Stimulated activated effector memory CD8-positive, alpha-beta T cell treated with anti-CD3 and anti-CD28 coated beads, Interleukin-12 subunit alpha, Interleukin-12 subunit beta, amount 100 ng/mL, for 72 hours (primary cell): ENCODE data around the gene PCDHGA8.
"Not testable (repeated sequence)": the region's sequence is repeated elsewhere in the genome, so short reads cannot be mapped to it uniquely, and the experiment has no call there.

Experiments
- ATAC-seq: fragments of 150-1000 bp; cut with Tn5 transposase; 2 replicates; pipeline ENCODE4 v1.10.0; 2021
- DNase-seq, 2 donors: peaks; one replicate each; pipeline ENCODE4 v3.0.0; 2021 to 2022; ENCODE audit warnings: low spot score in 2 of 2
- H3K27ac Mint-ChIP-seq: one replicate; pipeline ENCODE4 v1.8.0; 2022; ENCODE audit warnings: mild to moderate bottlenecking, mixed read lengths
- H3K36me3 Mint-ChIP-seq: one replicate; pipeline ENCODE4 v1.8.0; 2022; ENCODE audit warnings: mild to moderate bottlenecking, mixed read lengths
- H3K4me1 Mint-ChIP-seq: one replicate; pipeline ENCODE4 v1.8.0; 2022; ENCODE audit warnings: mixed read lengths
- H3K4me3 Mint-ChIP-seq: one replicate; pipeline ENCODE4 v1.8.0; 2022; ENCODE audit warnings: mild to moderate bottlenecking, mixed read lengths
- H3K9me3 Mint-ChIP-seq: one replicate; pipeline ENCODE4 v1.8.0; 2022; ENCODE audit warnings: mixed read lengths

The PCDHGA8 gene

GRCh38 chr5:141392429-141393198 is at the start of gene PCDHGA8:
Gene PCDHGA8, plus strand, starts transcription at chr5:141392633. Its CDS starts 181 bp downstream, at chr5:141392814.
- Mint-ChIP-seq H3K4me1 (no peaks in the 10 kb centered on the region), H3K27ac (no peak within 1 kb of the TSS), H3K36me3 (peaks cover 5% of the 10 kb centered on the region), H3K9me3 (peaks cover 16% of the 10 kb centered on the region), H3K4me3 (no peak within 1 kb of the TSS)
- ATAC-seq, result no peak
- DNase-seq, result no peak

GRCh38 chr5:141342773-141343172 is 49.7 kb upstream of the PCDHGA8 start:
- Mint-ChIP-seq H3K27ac (no peak overlapping the region), H3K4me3 (no peak overlapping the region), H3K4me1 (no peaks in the 10 kb centered on the region), H3K36me3 (no peaks in the 10 kb centered on the region), H3K9me3 (peaks cover 20% of the 10 kb centered on the region)
- DNase-seq, result no peak
- ATAC-seq, result no peak

GRCh38 chr5:141343242-141343952 is 49.0 kb upstream of the PCDHGA8 start, which contains the start of gene PCDHGA3:
Gene PCDHGA3, plus strand, starts transcription at chr5:141343829. Its CDS starts 205 bp downstream, at chr5:141344034.
- no peak for ATAC-seq
- H3K9me3 Mint-ChIP-seq, result peaks cover 16% of the 10 kb centered on the region
- no peaks in the 10 kb centered on the region for H3K4me1 Mint-ChIP-seq
- DNase-seq, result no peak
- no peaks in the 10 kb centered on the region for H3K36me3 Mint-ChIP-seq
- H3K4me3 Mint-ChIP-seq, result peak within 1 kb of the TSS; percentile 29
- H3K27ac Mint-ChIP-seq, result no peak within 1 kb of the TSS

GRCh38 chr5:141343953-141344463 is 48.4 kb upstream of the PCDHGA8 start:
- H3K4me1 Mint-ChIP-seq, result no peaks in the 10 kb centered on the region
- DNase-seq (no peak), ATAC-seq (no peak)
- no peak overlapping the region for H3K27ac Mint-ChIP-seq
- no peaks in the 10 kb centered on the region for H3K36me3 Mint-ChIP-seq
- H3K4me3 Mint-ChIP-seq, result peak overlapping the region; percentile 29
- H3K9me3 Mint-ChIP-seq, result peaks cover 14% of the 10 kb centered on the region

GRCh38 chr5:141345327-141345726 is 47.1 kb upstream of the PCDHGA8 start:
- H3K4me1 Mint-ChIP-seq, result peaks cover 4% of the 10 kb centered on the region
- peaks cover 13% of the 10 kb centered on the region for H3K9me3 Mint-ChIP-seq
- H3K27ac Mint-ChIP-seq, result no peak overlapping the region
- DNase-seq, result no peak
- H3K36me3 Mint-ChIP-seq, result no peaks in the 10 kb centered on the region
- ATAC-seq, result no peak
- no peak overlapping the region for H3K4me3 Mint-ChIP-seq

GRCh38 chr5:141346017-141346416 is 46.4 kb upstream of the PCDHGA8 start:
- ATAC-seq, H3K4me1 Mint-ChIP-seq: not testable (repeated sequence)

GRCh38 chr5:141349917-141350619 is 42.4 kb upstream of the PCDHGA8 start, which contains the start of gene PCDHGB1:
Gene PCDHGB1, plus strand, starts transcription at chr5:141350099. Its CDS starts 162 bp downstream, at chr5:141350261.
- Mint-ChIP-seq H3K9me3 (peaks cover 12% of the 10 kb centered on the region), H3K36me3 (no peaks in the 10 kb centered on the region), H3K4me3 (peak within 1 kb of the TSS; percentile 54), H3K4me1 (peaks cover 6% of the 10 kb centered on the region), H3K27ac (no peak within 1 kb of the TSS)
- ATAC-seq (peak; percentile 57), DNase-seq (peak in 1 of 2 donors; percentile 51)

More at GRCh38 chr5:141346017-141346416, 46.4 kb upstream of the PCDHGA8 start:
- not testable (repeated sequence) for H3K36me3 Mint-ChIP-seq, DNase-seq, H3K4me3 Mint-ChIP-seq, H3K27ac Mint-ChIP-seq
- peaks cover 12% of the 10 kb centered on the region for H3K9me3 Mint-ChIP-seq

- Mint-ChIP-seq H3K27ac (no peak overlapping the region), H3K4me3 (no peak overlapping the region), H3K9me3 (peaks cover 8% of the 10 kb centered on the region), H3K4me1 (peaks cover 6% of the 10 kb centered on the region), H3K36me3 (no peaks in the 10 kb centered on the region)
- ATAC-seq (no peak), DNase-seq (no peak)
Measured at GRCh38 chr5:141351591-141351990, 40.8 kb upstream of the PCDHGA8 start.

- no peak for ATAC-seq
- peak within 1 kb of the TSS; percentile 39 for H3K4me3 Mint-ChIP-seq
- H3K36me3 Mint-ChIP-seq, result no peaks in the 10 kb centered on the region
- H3K27ac Mint-ChIP-seq, result no peak within 1 kb of the TSS
- peaks cover 9% of the 10 kb centered on the region for H3K4me1 Mint-ChIP-seq
- DNase-seq, result peak in 1 of 2 donors; percentile 45
- peaks cover 6% of the 10 kb centered on the region for H3K9me3 Mint-ChIP-seq
Measured at GRCh38 chr5:141354900-141355469, 37.4 kb upstream of the PCDHGA8 start, which contains the start of gene PCDHGA4. Gene PCDHGA4, plus strand, starts transcription at chr5:141355021. Its CDS starts 87 bp downstream, at chr5:141355108.

GRCh38 chr5:141355641-141356040 is 36.8 kb upstream of the PCDHGA8 start:
- Mint-ChIP-seq H3K4me3 (no peak overlapping the region), H3K9me3 (peaks cover 4% of the 10 kb centered on the region)

GRCh38 chr5:141356133-141356532 is 36.3 kb upstream of the PCDHGA8 start:
- H3K9me3 Mint-ChIP-seq, result peaks cover 4% of the 10 kb centered on the region
- H3K4me3 Mint-ChIP-seq, result no peak overlapping the region
- no peaks in the 10 kb centered on the region for H3K36me3 Mint-ChIP-seq
- ATAC-seq, result no peak
- peaks cover 6% of the 10 kb centered on the region for H3K4me1 Mint-ChIP-seq
- no peak for DNase-seq
- H3K27ac Mint-ChIP-seq, result no peak overlapping the region

More at GRCh38 chr5:141355641-141356040, 36.8 kb upstream of the PCDHGA8 start:
- H3K27ac Mint-ChIP-seq, result no peak overlapping the region
- H3K36me3 Mint-ChIP-seq, result no peaks in the 10 kb centered on the region
- ATAC-seq, result no peak
- peaks cover 6% of the 10 kb centered on the region for H3K4me1 Mint-ChIP-seq
- no peak for DNase-seq

- Mint-ChIP-seq H3K36me3 (no peaks in the 10 kb centered on the region), H3K27ac (no peak overlapping the region), H3K4me1 (peaks cover 6% of the 10 kb centered on the region), H3K9me3 (peaks cover 7% of the 10 kb centered on the region), H3K4me3 (no peak overlapping the region)
- ATAC-seq (no peak), DNase-seq (no peak)
Measured at GRCh38 chr5:141356950-141357349, 35.5 kb upstream of the PCDHGA8 start.

- no peaks in the 10 kb centered on the region for H3K36me3 Mint-ChIP-seq
- H3K4me3 Mint-ChIP-seq, result peak within 1 kb of the TSS; percentile 74
- ATAC-seq (peak; percentile 28), DNase-seq (no peak)
- peak within 1 kb of the TSS; percentile 63 for H3K27ac Mint-ChIP-seq
- H3K9me3 Mint-ChIP-seq, result peaks cover 10% of the 10 kb centered on the region
- peaks cover 6% of the 10 kb centered on the region for H3K4me1 Mint-ChIP-seq
Measured at GRCh38 chr5:141359790-141360426, 32.5 kb upstream of the PCDHGA8 start, which contains the start of gene PCDHGB2. Gene PCDHGB2, plus strand, starts transcription at chr5:141359994. Its CDS starts 142 bp downstream, at chr5:141360136.

GRCh38 chr5:141360685-141361084 is 31.7 kb upstream of the PCDHGA8 start:
- DNase-seq (no peak), ATAC-seq (no peak)
- Mint-ChIP-seq H3K36me3 (no peaks in the 10 kb centered on the region), H3K9me3 (peaks cover 16% of the 10 kb centered on the region), H3K27ac (no peak overlapping the region), H3K4me3 (no peak overlapping the region), H3K4me1 (peaks cover 6% of the 10 kb centered on the region)
